HS-27A (cell line): ENCODE data around the gene GRIK1.
A peak's percentile ranks its signal among the peaks of the same experiment; 100 is the strongest.

Experiments
- DNase-seq: peaks from one replicate; pipeline ENCODE4 v3.0.0-alpha.2; 2012; ENCODE audit warnings: low read depth, missing footprints

The GRIK1 gene

GRCh38 chr21:29671728-29672127 lies 268.1 kb downstream of the GRIK1 start:
- no peak for DNase-seq

GRCh38 chr21:29670228-29670627 lies 269.6 kb downstream of the GRIK1 start:
- no peak for DNase-seq

DNA sequence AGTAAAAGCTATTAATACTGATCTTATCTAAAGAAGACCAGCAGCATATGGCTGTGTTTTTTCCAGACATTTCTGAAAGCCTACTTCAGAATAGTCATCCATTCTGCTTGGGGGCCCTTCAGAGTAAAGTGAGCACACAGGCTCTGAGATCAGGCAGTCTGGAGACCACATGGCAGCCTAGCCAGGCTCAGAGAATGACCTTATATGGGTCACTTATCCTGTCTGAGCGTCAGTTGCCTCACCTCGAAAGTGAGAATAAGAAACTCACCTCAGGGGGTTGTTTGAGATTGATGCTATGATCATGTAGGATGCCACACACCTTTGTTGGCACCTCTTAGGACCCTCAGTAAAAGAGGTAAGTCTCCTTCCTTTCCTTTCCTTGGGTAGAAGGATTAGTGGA lies 270.4 kb downstream of the GRIK1 start:
- no peak for DNase-seq

GRCh38 chr21:29667651-29668050 lies 272.1 kb downstream of the GRIK1 start:
- no peak for DNase-seq

- no peak for DNase-seq
Measured at GRCh38 chr21:29664615-29665014, 275.2 kb downstream of the GRIK1 start.

DNA sequence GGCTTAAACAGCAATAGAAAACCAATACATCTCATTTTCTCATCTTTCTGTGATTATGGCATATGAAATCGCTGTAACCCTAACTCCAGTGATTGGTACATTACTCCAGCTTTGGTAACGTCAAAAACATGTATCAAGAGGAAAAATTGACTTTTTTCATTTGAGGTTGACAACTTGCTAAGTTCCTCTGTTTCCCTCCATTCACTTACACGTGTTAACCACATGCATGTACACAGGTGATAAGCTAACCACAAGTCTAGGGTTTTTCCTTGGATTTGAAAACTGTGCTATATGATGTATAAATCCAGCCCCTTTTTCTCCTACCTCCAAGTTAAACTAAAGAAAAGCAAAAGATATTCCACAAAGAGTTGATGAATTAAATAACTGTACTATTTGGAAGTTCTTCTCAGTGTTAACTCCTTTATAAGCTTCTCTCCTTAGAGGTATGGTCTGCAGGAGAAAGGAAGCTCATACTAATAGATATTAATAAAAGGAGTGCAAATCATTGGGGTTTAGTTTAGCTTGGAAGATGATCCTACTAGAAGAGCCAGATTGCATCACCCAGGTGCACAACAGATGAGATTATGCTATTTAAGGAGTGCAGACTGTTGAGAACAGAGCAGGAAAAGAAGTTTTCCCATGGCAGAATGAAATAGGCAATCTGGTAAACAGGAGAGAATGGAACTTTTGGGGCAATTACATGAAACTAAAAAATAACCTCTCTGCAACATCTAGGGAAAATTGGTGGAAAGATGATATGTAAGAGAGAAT lies 277.9 kb downstream of the GRIK1 start:
- DNase-seq, result no peak

DNA sequence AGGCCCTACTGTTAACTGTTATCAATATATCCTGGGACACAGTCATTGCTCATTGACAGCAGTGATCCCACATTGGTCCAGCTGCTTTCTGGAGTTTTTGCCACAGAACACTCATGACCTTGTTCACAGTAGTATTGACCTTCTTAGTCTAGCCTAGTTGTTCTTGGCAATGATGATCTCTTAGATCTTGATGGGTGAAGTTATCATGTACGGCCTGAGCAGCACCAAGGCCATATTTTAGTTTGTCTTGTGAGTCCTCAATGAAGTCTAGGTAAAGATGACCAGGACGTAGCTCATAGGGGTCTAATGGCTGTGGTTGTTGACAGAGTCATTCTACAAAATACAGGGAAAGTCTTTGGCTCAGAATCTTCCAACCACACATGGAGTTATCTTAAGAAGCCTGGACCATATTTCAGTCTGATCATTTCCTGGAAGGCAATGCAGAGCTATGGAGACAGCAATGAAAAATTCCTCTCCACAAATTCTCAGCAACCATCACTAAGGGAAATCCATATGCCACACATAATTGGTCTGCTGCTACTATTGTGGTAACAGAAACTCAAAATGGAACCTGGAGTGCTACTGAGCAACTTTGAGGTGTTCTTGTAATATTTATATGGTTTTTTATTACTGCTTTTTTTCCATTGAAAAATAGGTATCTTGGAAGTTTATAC lies 279.6 kb downstream of the GRIK1 start:
- DNase-seq, result no peak

- DNase-seq, result no peak
Measured at GRCh38 chr21:29658934-29659203, 280.9 kb downstream of the GRIK1 start.

- no peak for DNase-seq
Measured at GRCh38 chr21:29658177-29658933, 281.4 kb downstream of the GRIK1 start.

- no peak for DNase-seq
Measured at GRCh38 chr21:29657240-29657989, 282.4 kb downstream of the GRIK1 start.

- peak; percentile 76 for DNase-seq
Measured at GRCh38 chr21:29656504-29657239, 283.1 kb downstream of the GRIK1 start.

DNA sequence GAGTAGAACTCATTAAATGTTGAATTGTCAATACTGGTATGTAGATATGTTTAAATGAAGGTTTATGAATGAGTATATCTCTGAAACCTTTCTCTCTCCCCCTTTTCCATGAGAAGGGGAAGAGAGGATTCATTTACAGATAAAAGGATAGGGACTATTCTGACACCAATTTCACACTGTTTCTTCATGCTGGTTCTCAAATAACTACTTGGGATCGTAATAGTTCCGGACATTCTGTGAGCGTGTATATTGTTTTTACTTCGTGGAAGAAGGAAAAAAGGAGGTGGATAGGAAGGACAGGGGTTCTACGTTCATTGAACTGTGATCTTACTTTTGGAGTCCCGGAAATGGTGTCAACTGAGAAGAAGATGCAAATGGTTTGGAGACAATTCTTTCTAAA lies 284.2 kb downstream of the GRIK1 start:
- DNase-seq, result no peak

DNA sequence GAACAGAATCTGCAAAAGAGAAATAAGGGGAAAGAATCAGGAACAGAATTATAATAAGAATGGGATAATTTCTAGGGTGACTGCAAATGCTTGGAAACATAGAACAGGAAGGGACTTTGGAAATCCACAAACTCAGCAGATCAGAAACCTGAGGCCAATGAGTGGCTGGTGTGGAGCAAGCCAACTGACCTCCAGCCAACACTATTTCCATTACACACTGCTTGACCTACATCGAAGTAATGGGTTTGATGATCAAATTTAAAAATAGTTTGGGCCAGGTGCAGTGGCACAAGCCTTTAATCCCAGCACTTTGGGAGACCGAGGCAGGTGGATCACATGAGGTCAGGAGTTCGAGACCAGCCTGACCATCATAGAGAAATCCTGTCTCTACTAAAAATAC lies 284.9 kb downstream of the GRIK1 start:
- DNase-seq, result no peak

DNA sequence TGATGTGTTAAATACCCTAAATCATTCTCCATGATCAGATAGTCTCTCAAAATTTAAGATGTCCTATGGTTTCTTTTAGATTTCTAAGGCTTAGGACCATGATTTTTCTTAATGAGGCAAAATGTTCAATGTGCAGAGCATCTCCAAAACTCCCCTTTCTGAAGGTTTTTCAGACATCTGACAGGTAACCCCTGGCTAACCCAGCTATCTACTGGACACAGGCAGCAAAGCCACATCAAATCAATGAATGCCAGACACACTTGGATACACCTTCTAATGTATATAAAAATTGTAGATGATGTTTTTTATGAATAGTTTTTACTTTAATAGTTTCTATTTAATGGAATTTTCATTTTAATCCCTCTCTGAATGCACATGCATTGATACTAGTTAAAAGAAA lies 285.6 kb downstream of the GRIK1 start:
- no peak for DNase-seq

- DNase-seq, result no peak
Measured at GRCh38 chr21:29650523-29651022, 289.2 kb downstream of the GRIK1 start.

GRCh38 chr21:29649406-29649814 lies 290.4 kb downstream of the GRIK1 start:
- no peak for DNase-seq

DNA sequence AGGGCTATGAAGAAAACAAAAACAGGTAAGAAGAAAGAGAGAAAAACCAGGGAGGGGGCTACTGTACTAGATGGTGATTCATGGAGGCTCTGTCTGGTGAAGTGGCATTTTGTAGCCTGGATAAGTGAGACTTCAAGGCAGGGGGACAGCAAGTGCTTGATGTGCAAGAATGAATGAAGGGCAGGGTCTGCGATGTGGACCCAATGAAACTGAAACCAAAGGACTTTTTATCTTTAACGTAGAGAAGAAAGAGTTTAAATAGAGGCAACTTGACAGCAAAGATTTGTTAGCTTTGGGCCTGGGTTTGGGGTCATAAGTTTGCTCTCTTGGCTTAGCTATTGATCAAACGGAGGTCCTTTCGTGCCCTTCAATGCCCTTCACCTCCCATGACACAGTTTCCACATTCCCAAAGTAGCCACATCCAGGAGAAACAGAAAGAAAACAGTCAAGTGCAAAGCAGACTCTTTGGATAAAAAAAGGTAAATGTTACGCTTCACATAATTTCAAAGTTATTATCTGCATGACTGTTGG lies 291.0 kb downstream of the GRIK1 start:
- DNase-seq, result no peak

DNA sequence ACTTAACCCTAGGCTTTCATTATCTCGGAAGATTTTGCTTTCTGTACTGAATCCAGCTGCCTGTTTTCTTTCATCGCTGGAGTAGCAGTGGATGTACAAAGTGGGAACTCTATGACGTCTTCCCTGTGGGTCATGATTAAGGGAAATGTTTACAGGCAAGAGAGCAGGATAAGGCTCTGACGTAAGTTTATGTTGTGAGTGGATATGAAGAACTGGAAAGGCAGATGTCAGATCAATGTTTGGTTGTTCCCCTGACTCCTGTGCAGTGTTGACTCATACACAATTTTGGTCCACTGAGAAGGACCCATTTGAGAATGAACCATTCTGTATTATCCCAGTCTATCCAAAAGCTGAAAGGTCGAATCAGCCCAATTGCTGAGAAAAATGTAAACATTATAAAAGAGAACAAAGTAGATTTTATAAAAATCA lies 292.4 kb downstream of the GRIK1 start:
- DNase-seq, result no peak

DNA sequence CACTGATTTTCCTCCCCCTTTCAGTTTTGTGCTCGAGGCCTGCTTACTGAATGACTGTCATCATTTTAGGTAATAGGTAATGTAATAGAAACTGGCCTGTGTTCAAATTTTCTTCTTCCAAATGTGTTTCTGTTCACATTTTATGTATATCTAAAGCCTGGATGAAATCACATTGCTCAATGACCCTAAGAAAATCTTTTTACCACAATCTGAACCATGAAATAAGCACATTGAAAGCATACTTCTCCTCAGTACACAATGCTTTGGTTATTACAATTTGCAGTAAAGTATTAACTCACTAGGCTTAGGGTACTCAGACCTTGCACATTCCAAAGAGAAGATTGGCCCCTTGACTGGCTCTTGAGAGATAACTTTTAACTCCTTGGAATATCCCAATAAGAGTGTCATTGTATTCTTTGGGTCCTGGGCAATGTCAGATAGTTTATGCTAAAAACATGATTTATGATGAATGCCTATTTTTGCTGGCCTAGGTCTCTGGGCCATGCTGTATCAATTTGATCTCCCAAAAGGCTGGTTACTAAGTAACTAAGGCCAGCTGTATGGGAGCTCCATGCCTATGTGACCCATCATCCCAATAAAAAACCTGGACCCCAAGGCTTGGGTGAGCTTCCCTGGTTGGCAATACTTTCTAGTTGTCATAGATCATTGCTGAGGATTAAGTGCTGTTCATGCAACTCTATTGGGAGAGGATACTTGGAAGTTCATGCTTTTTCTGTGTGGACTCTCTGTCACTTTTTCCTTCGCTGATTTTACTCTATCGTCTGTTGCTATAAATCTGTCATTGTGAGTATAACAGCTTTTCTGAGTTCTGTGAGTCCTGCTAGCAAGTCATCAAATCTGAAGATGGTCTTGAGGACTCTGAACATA lies 293.9 kb downstream of the GRIK1 start:
- DNase-seq, result no peak

- no peak for DNase-seq
Measured at GRCh38 chr21:29643289-29643688, 296.5 kb downstream of the GRIK1 start.
